HepG2 (cell line): ENCODE measurements around the gene MYL11. TPM values are rescaled to one million over a fixed set of nuclear protein-coding genes. Genes with fewer than 3 reads are reported as not detected.

Source experiments
- AKAP8 ChIP-seq: sonication (generic); formaldehyde crosslinking; IDR thresholded peaks from 2 replicates; pipeline ENCODE4 v1.5.1; 2020; ENCODE audit warnings: mild to moderate bottlenecking, missing genetic modification reagents
- ARID5B ChIP-seq: IDR thresholded peaks from 2 replicates; pipeline ENCODE4 v1.4.0; 2020; ENCODE audit warnings: mild to moderate bottlenecking, missing genetic modification reagents
- CENPT ChIP-seq: sonication (generic); formaldehyde crosslinking; IDR thresholded peaks from 2 replicates; pipeline ENCODE4 v1.8.0; 2022; ENCODE audit warnings: low read depth, mild to moderate bottlenecking, moderate library complexity, missing genetic modification reagents
- FOSL2 ChIP-seq: sonication (generic); formaldehyde crosslinking; IDR thresholded peaks from 2 replicates; pipeline ENCODE4 v1.4.0; 2020; ENCODE audit warnings: missing genetic modification reagents
- FOXO4 ChIP-seq: sonication (generic); formaldehyde crosslinking; conservative IDR thresholded peaks from 2 replicates; pipeline ENCODE4 v1.8.1; 2023; ENCODE audit warnings: missing genetic modification reagents
- JUNB ChIP-seq: sonication (generic); formaldehyde crosslinking; IDR thresholded peaks from 2 replicates; pipeline ENCODE4 v1.8.0; 2022; ENCODE audit warnings: missing genetic modification reagents, mild to moderate bottlenecking, borderline replicate concordance
- NFYC ChIP-seq: IDR thresholded peaks from 2 replicates; pipeline ENCODE4 v1.6.1; 2016; ENCODE audit warnings: missing genetic modification reagents, missing compliant biosample characterization
- NR3C1 ChIP-seq: sonication (generic); formaldehyde crosslinking; IDR thresholded peaks from 2 replicates; pipeline ENCODE4 v1.4.0; 2020; ENCODE audit warnings: missing genetic modification reagents
- PCBP1 ChIP-seq: fragments of 200-400 bp; formaldehyde crosslinking; IDR thresholded peaks from 2 replicates; pipeline ENCODE4 v1.6.1; 2017; ENCODE audit warnings: mild to moderate bottlenecking, low read depth, low read length, borderline replicate concordance
- PHF20 ChIP-seq: sonication (generic); formaldehyde crosslinking; IDR thresholded peaks from 2 replicates; pipeline ENCODE4 v1.5.0; 2020; ENCODE audit warnings: mild to moderate bottlenecking, missing genetic modification reagents
- PRDM4 ChIP-seq: sonication (generic); formaldehyde crosslinking; IDR thresholded peaks from 2 replicates; pipeline ENCODE4 v1.9.0; 2021; ENCODE audit warnings: missing genetic modification reagents, borderline replicate concordance
- RARG ChIP-seq: sonication (generic); formaldehyde crosslinking; IDR thresholded peaks from 2 replicates; pipeline ENCODE4 v1.4.0; 2020; ENCODE audit warnings: low read depth, mild to moderate bottlenecking, missing genetic modification reagents
- SKI ChIP-seq: fragments of 450-650 bp; IDR thresholded peaks from one replicate; pipeline ENCODE4 v1.6.1; 2018; ENCODE audit warnings: mild to moderate bottlenecking; ENCODE audit not compliant: partially characterized antibody
- USF2 ChIP-seq, 2 experiments: sonication (generic) in 1 of 2; formaldehyde crosslinking in 1 of 2; IDR thresholded peaks; 2 replicates each; pipeline versions ENCODE4 v1.5.1 to v1.6.1; 2011 to 2020; ENCODE audit warnings: borderline replicate concordance in 1 of 2, low read depth in 1 of 2, low read length in 1 of 2, mild to moderate bottlenecking in 1 of 2, missing genetic modification reagents in 1 of 2, moderate library complexity in 1 of 2
- ZC3H4 ChIP-seq: sonication (generic); formaldehyde crosslinking; IDR thresholded peaks from 2 replicates; pipeline ENCODE4 v1.4.0; 2020; ENCODE audit warnings: missing genetic modification reagents, borderline replicate concordance
- ZKSCAN8 ChIP-seq: IDR thresholded peaks from 2 replicates; pipeline ENCODE4 v1.6.1; 2016; ENCODE audit warnings: borderline replicate concordance, missing genetic modification reagents, missing compliant biosample characterization
- ZNF552 ChIP-seq: sonication (generic); formaldehyde crosslinking; IDR thresholded peaks from 2 replicates; pipeline ENCODE4 v1.9.0; 2022; ENCODE audit warnings: missing genetic modification reagents, mild to moderate bottlenecking, borderline replicate concordance
- ZNF790 ChIP-seq: sonication (generic); formaldehyde crosslinking; IDR thresholded peaks from 2 replicates; pipeline ENCODE4 v1.8.0; 2022; ENCODE audit warnings: missing genetic modification reagents, mild to moderate bottlenecking, borderline replicate concordance
- polyA plus RNA-seq, 8 experiments: library from polyadenylated mRNA; depleted of rRNA in 3 of 8; stranded (reverse) in 7 of 8; unstranded in 1 of 8; fragments of >200 nt; fragmentation: Illumina TruSeq in 4 of 8; extraction: Trizol in 4 of 8; gene quantifications; 2 replicates each; pipeline versions ENCODE4 v1.2.1 to v1.2.3, GENCODE V29; 2011 to 2016; ENCODE audit warnings: low read depth in 4 of 8, missing spikeins in 1 of 8, mixed read lengths in 1 of 8; ENCODE audit not compliant: insufficient read depth in 1 of 8
- total RNA-seq, 5 experiments: library from RNA; depleted of rRNA; stranded (reverse); fragments of >200 nt; fragmentation: Illumina TruSeq; extraction: Trizol; gene quantifications; 2 replicates each; pipeline ENCODE4 v1.2.3, GENCODE V29; 2016; ENCODE audit warnings: low read depth in 1 of 5

MYL11 gene
- total and polyA plus RNA-seq, 2 of the 13 experiments (the other 11 are each of a cell fraction or from before 2014, with no cell fraction given) = not detected

GRCh38 chr16:30355144-30355953, 19.3 kb upstream of the MYL11 start, which contains the start of gene CD2BP2 (continued):
- TF ChIP-seq FOXO4 = no peak
- TF ChIP-seq PRDM4 = peak; percentile 83; the same call in 1 of the 2 replicates
- TF ChIP-seq PCBP1 = peak; percentile 99
- TF ChIP-seq CENPT (CRISPR knock-in tag) = 0 out of 2 replicates have a peak, but pooled peaks have one; percentile 13
- TF ChIP-seq ZC3H4 (CRISPR knock-in tag) = no peak
- TF ChIP-seq JUNB (CRISPR knock-in tag) = no peak
- peak; percentile 68 for TF ChIP-seq NFYC (CRISPR knock-in tag)
- TF ChIP-seq AKAP8 (CRISPR knock-in tag) = peak; percentile 58; the same call in 1 of the 2 replicates
- TF ChIP-seq RARG (CRISPR knock-in tag) = no peak; the same call in 1 of the 2 replicates
- TF ChIP-seq NR3C1 (CRISPR knock-in tag) = no peak
- no peak; the same call in 1 of the 2 replicates for TF ChIP-seq ZKSCAN8 (CRISPR knock-in tag)
- no peak for TF ChIP-seq SKI
- TF ChIP-seq ZNF790 (CRISPR knock-in tag) = no peak; the same call in none of the 2 replicates
- peak; percentile 75 for TF ChIP-seq FOSL2
- TF ChIP-seq ARID5B = no peak; the same call in 1 of the 2 replicates
- peak; percentile 71; the same call in 1 of the 2 replicates for TF ChIP-seq ZNF552 (CRISPR knock-in tag)
- TF ChIP-seq USF2 (IDR thresholded peaks at IDR 0.05; ENCODE audit: low read depth, low read length) = peak; percentile 95
- peak; percentile 95; the same call in 1 of the 2 replicates for TF ChIP-seq USF2 (CRISPR knock-in tag; IDR thresholded peaks at IDR 0.05; ENCODE audit: borderline replicate concordance)
- peak; percentile 91 for TF ChIP-seq PHF20
